Endothelial cell of umbilical vein (primary cell): ENCODE data around the gene SNX18. TPM values are rescaled to one million over a fixed set of nuclear protein-coding genes. Genes with fewer than 3 reads are reported as not detected.

Experiments
- BruUV-seq: library from RNA; stranded (reverse); fragments of 400-500 nt; replicated peaks from 2 replicates; lab custom pipeline; 2021; lab: Mats Ljungman, UMichigan
- CTCF ChIA-PET: fragments of 300-600, 350-600 bp; sonication (Branson Sonifier 250); formaldehyde crosslinking; loops from one replicate; lab custom pipeline; 2021; ENCODE audit warnings: antibody characterized with exemption, inconsistent platforms; lab: Charles Lee
- POLR2A ChIA-PET: fragments of 300-600, 350-600 bp; sonication (Branson Sonifier 250); formaldehyde crosslinking; loops from one replicate; lab custom pipeline; 2021; ENCODE audit warnings: antibody characterized with exemption, inconsistent platforms; lab: Charles Lee
- DNase-seq: peaks from one replicate; pipeline ENCODE4 v3.0.0-alpha.2; 2011; ENCODE audit warnings: low read depth, low spot score
- FAIRE-seq: peaks from 2 replicates; lab custom pipeline; 2011; peaks lifted over from hg19 to GRCh38; lab: Jason Lieb, UNC
- H2AFZ ChIP-seq: 2 replicates; pipeline ENCODE4 v1.6.0; 2012; ENCODE audit warnings: low read depth, low read length, control low read depth, inconsistent platforms
- H3K27ac ChIP-seq: 2 replicates; pipeline ENCODE4 v1.5.1; 2011; ENCODE audit warnings: low read depth, mild to moderate bottlenecking, control low read depth, low read length, moderate library complexity; ENCODE audit not compliant: insufficient read depth
- H3K27me3 ChIP-seq, 2 experiments: 2 replicates each; pipeline versions ENCODE4 v1.6.0 to v1.6.1; 2011; ENCODE audit warnings: low read length in 2 of 2, mixed read lengths in 1 of 2; ENCODE audit not compliant: control insufficient read depth in 2 of 2, insufficient read depth in 2 of 2
- H3K36me3 ChIP-seq, 2 experiments: 2 replicates in 1 of 2; 3 replicates in 1 of 2; pipeline ENCODE4 v1.5.1; 2011; ENCODE audit warnings: low read length in 2 of 2, mild to moderate bottlenecking in 1 of 2, moderate library complexity in 1 of 2; ENCODE audit not compliant: control insufficient read depth in 2 of 2, insufficient read depth in 2 of 2; ENCODE audit errors: extremely low read depth in 1 of 2
- H3K4me1 ChIP-seq: 3 replicates; pipeline ENCODE4 v1.5.1; 2011; ENCODE audit warnings: mild to moderate bottlenecking, low read length; ENCODE audit not compliant: control insufficient read depth, insufficient read depth; ENCODE audit errors: extremely low read depth
- H3K4me2 ChIP-seq: 2 replicates; pipeline ENCODE4 v1.6.1; 2011; ENCODE audit warnings: low read length, control low read depth, mixed read lengths; ENCODE audit not compliant: insufficient read depth
- H3K4me3 ChIP-seq, 3 experiments: fragments of 200-600 bp in 1 of 3; sonication (generic), shearing (Covaris generic) in 1 of 3; replicated peaks in 1 of 3; 2 replicates each; pipeline ENCODE4 v1.5.1; 2011 to 2016; ENCODE audit warnings: control low read depth in 3 of 3, low read length in 3 of 3, mild to moderate bottlenecking in 2 of 3, inconsistent platforms in 1 of 3, low read depth in 1 of 3, moderate library complexity in 1 of 3; ENCODE audit not compliant: insufficient read depth in 1 of 3
- H3K79me2 ChIP-seq: 2 replicates; pipeline ENCODE4 v1.6.0; 2012; ENCODE audit warnings: low read length, inconsistent platforms; ENCODE audit not compliant: control insufficient read depth, insufficient read depth
- H3K9ac ChIP-seq: replicated peaks from 2 replicates; pipeline ENCODE3; 2011; ENCODE audit warnings: low read length, control low read depth; ENCODE audit not compliant: insufficient read depth; ENCODE audit errors: extremely low read depth
- H3K9me1 ChIP-seq: replicated peaks from 3 replicates; pipeline ENCODE4 v1.6.0; 2011; ENCODE audit warnings: mild to moderate bottlenecking, low read length; ENCODE audit not compliant: control insufficient read depth, insufficient read depth; ENCODE audit errors: extremely low read depth
- H3K9me3 ChIP-seq: replicated peaks from 2 replicates; pipeline ENCODE4 v1.5.1; 2012; ENCODE audit warnings: low read length, inconsistent platforms; ENCODE audit not compliant: control insufficient read depth, insufficient read depth
- H4K20me1 ChIP-seq: replicated peaks from 2 replicates; pipeline ENCODE3; 2011; ENCODE audit warnings: mild to moderate bottlenecking, low read length; ENCODE audit not compliant: control insufficient read depth, insufficient read depth; ENCODE audit errors: extremely low read depth
- GATA2 ChIP-seq: IDR thresholded peaks from 2 replicates; pipeline ENCODE4 v1.7.0; 2011; ENCODE audit warnings: low read depth, mild to moderate bottlenecking, moderate library complexity, mixed read lengths, low read length; ENCODE audit not compliant: insufficient read length, insufficient read depth
- JUN ChIP-seq: IDR thresholded peaks from 2 replicates; pipeline ENCODE4 v1.6.1; 2011; ENCODE audit warnings: borderline replicate concordance, low read depth; ENCODE audit not compliant: insufficient read length, insufficient read depth
- MYC ChIP-seq: IDR thresholded peaks from one replicate; pipeline ENCODE4 v1.6.1; 2011; ENCODE audit warnings: mild to moderate bottlenecking, low read depth, low read length
- dilution Hi-C: fragments of 300-500 bp; cut with MboI; formaldehyde crosslinking; loops from one replicate; pipeline ENCODE4 v1.15.0; 2019; ENCODE audit warnings: low sequenced_read_pairs; ENCODE audit not compliant: extremely low pct_ligation_motif_present
- intact Hi-C: fragments of 100-400 bp; cut with micrococcal nuclease; formaldehyde crosslinking; loops from one replicate; pipeline ENCODE4 v1.10.0; 2022
- polyA plus RNA-seq, 4 experiments: library from polyadenylated mRNA; depleted of rRNA in 3 of 4; stranded (reverse) in 3 of 4; unstranded in 1 of 4; fragments of >200 nt; gene quantifications; 2 replicates each; pipeline versions ENCODE4 v1.2.1 to v1.2.3, GENCODE V29; 2011 to 2012; ENCODE audit warnings: missing spikeins in 1 of 4
- total RNA-seq: library from RNA; stranded (reverse); gene quantifications from 2 replicates; pipeline ENCODE4 v1.2.3, GENCODE V29; 2021
- TF ChIP-seq, protein P1 (sequence below): IDR thresholded peaks from 2 replicates; pipeline ENCODE4 v1.6.1; 2011; ENCODE audit not compliant: insufficient read depth, insufficient read length
- TF ChIP-seq, protein P2 (sequence below), 2 donors: IDR thresholded peaks; 1 replicate in 1 of 2; 2 replicates in 1 of 2; pipeline ENCODE4 v1.5.1; 2011; ENCODE audit warnings: low read length in 2 of 2, mild to moderate bottlenecking in 2 of 2, moderate library complexity in 2 of 2, control low read depth in 1 of 2, inconsistent platforms in 1 of 2, low read depth in 1 of 2; ENCODE audit not compliant: insufficient read depth in 1 of 2; ENCODE audit errors: extremely low read depth in 1 of 2

Gene SNX18
- total and polyA plus RNA-seq, 2 donors (not counting 3 experiments of a cell fraction or from before 2014, with no cell fraction given), result 11.8 to 25.3 TPM

DNA sequence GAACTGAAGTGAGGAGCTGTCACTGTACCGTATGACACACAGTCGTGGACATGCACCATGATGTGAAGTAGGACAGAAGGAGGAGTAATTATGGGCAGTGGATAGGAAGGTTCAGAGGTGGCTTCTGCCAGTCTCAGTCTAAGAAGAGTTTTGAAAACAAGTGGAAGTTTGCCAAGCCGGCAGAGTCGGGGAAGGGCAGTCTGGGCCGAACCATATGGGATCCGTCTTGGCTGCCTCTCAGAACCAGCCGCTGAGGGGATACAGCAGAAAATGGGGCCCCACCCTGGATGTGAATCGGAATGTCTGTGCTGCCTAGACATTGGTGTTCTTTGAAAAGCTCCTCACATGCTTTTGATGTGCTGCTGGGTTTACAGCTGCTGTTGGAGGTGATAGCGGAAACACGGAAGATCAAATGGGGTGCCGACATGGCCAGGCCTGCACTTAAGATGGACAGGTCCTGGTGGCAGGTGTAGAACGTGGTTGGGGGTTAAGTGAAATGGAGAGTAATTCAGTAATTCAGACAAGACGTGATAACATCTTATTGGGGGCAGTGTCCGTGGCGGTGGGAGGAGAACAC, 11.2 kb downstream of the SNX18 start:
- intact Hi-C loops, result loop anchor here (10.0 kb wide), 1 partner anchor 456 kb away; the partner anchor contains the start of gene ESM1
- CTCF ChIA-PET, result interaction anchor here (1.1 to 4.2 kb wide), 3 partner anchors 9 to 316 kb away, joined by 4 to 24 read pairs (median 6); no protein-coding TSS in a partner anchor

DNA sequence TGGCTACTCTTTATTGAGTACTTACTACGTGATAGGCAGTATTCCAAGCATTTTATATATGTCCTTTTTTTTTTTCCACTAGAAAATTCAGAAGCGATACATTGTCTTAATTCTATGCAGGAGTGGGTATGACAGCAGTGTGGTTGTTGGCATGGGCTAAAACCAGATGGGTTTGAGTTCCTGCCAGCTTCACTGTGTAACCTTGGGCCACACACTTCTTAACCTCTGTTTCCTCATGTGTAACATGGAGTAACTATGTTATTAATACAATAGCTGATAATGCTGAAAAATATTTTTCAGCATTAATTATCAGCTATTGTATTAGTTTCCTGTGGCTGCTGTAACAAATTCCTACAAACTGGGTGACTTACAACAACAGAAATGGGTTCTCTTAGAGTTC, 12.0 kb downstream of the SNX18 start:
- DNase-seq, result peak; percentile 84
- no peak overlapping the region for H2AFZ ChIP-seq
- no peaks in the 10 kb centered on the region for H3K36me3 ChIP-seq
- intact Hi-C loops (loop anchor here (10.0 kb wide), 1 partner anchor 455 kb away; the partner anchor contains the start of gene ESM1), dilution Hi-C loops (no loop called here)
- no peak overlapping the region for H3K4me2 ChIP-seq
- ChIA-PET CTCF (interaction anchor here (0.7 to 2.2 kb wide), 8 partner anchors 8 to 366 kb away, joined by 3 to 6 read pairs (median 4); partner anchors contain the start of gene SNX18), POLR2A (interaction anchor here (1.0 kb wide), 1 partner anchor 337 kb away, joined by 4 read pairs; no protein-coding TSS in a partner anchor)
- TF ChIP-seq, protein P1, sequence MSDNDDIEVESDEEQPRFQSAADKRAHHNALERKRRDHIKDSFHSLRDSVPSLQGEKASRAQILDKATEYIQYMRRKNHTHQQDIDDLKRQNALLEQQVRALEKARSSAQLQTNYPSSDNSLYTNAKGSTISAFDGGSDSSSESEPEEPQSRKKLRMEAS, result no peak
- TF ChIP-seq JUN, result peak; percentile 59
- no TSS peak for BruUV-seq
- peaks cover 64% of the 10 kb centered on the region for H3K79me2 ChIP-seq
- H3K4me3 ChIP-seq, result no peak overlapping the region
- H4K20me1 ChIP-seq, result no peaks in the 10 kb centered on the region
- H3K9me3 ChIP-seq, result no peaks in the 10 kb centered on the region
- peaks cover 43% of the 10 kb centered on the region for H3K4me1 ChIP-seq
- H3K9ac ChIP-seq, result no peak overlapping the region
- no peaks in the 10 kb centered on the region for H3K9me1 ChIP-seq
- peak overlapping the region; percentile 19 for H3K27ac ChIP-seq
- FAIRE-seq, result no peak
- no peaks in the 10 kb centered on the region for H3K27me3 ChIP-seq

More for the DNA sequence above, 11.2 kb downstream of the SNX18 start:
- Histone ChIP-seq H3K36me3 (no peaks in the 10 kb centered on the region), H3K4me2 (no peak overlapping the region), H3K9ac (no peak overlapping the region), H3K79me2 (peaks cover 68% of the 10 kb centered on the region), H3K4me3 (no peak overlapping the region), H3K4me1 (peaks cover 43% of the 10 kb centered on the region), H4K20me1 (no peaks in the 10 kb centered on the region), H3K27ac (no peak overlapping the region), H3K9me3 (no peaks in the 10 kb centered on the region), H2AFZ (no peak overlapping the region), H3K27me3 (no peaks in the 10 kb centered on the region), H3K9me1 (no peaks in the 10 kb centered on the region)
- no TSS peak for BruUV-seq
- dilution Hi-C loops, result no loop called here
- POLR2A ChIA-PET, result no interaction called here
- DNase-seq (no peak), FAIRE-seq (no peak)
- no peak for TF ChIP-seq MYC
- TF ChIP-seq, protein P2, sequence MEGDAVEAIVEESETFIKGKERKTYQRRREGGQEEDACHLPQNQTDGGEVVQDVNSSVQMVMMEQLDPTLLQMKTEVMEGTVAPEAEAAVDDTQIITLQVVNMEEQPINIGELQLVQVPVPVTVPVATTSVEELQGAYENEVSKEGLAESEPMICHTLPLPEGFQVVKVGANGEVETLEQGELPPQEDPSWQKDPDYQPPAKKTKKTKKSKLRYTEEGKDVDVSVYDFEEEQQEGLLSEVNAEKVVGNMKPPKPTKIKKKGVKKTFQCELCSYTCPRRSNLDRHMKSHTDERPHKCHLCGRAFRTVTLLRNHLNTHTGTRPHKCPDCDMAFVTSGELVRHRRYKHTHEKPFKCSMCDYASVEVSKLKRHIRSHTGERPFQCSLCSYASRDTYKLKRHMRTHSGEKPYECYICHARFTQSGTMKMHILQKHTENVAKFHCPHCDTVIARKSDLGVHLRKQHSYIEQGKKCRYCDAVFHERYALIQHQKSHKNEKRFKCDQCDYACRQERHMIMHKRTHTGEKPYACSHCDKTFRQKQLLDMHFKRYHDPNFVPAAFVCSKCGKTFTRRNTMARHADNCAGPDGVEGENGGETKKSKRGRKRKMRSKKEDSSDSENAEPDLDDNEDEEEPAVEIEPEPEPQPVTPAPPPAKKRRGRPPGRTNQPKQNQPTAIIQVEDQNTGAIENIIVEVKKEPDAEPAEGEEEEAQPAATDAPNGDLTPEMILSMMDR (IDR thresholded peaks at IDR 0.05; ENCODE audit: extremely low read depth in 1 of 2, insufficient read depth in 1 of 2, low read depth in 1 of 2, low read length in 2 of 2), result no peak
- no peak for TF ChIP-seq GATA2
